ENCODE data around the gene COMP.

The COMP gene

GRCh38 chr19:18768997-18769891, 21.9 kb downstream of the COMP start:
- DNase-seq, result no peak

- DNase-seq, result no peak
Measured at GRCh38 chr19:18768046-18768771, 22.9 kb downstream of the COMP start.

- no peak for DNase-seq
Measured at GRCh38 chr19:18765224-18765623, 25.9 kb downstream of the COMP start.

GRCh38 chr19:18764591-18765051, 26.5 kb downstream of the COMP start:
- no peak for DNase-seq

- no peak for DNase-seq
Measured at GRCh38 chr19:18763674-18764590, 27.2 kb downstream of the COMP start.

- no peak for DNase-seq
Measured at GRCh38 chr19:18762125-18763023, 28.7 kb downstream of the COMP start.

GRCh38 chr19:18761531-18762110, 29.5 kb downstream of the COMP start:
- no peak for DNase-seq

- no peak for DNase-seq
Measured at GRCh38 chr19:18760440-18761383, 30.4 kb downstream of the COMP start.

- DNase-seq, result no peak
Measured at GRCh38 chr19:18759995-18760426, 31.1 kb downstream of the COMP start.

GRCh38 chr19:18759304-18759994, 31.7 kb downstream of the COMP start:
- no peak for DNase-seq

- DNase-seq, result no peak
Measured at GRCh38 chr19:18756896-18757295, 34.2 kb downstream of the COMP start.

GRCh38 chr19:18754501-18754900, 36.6 kb downstream of the COMP start:
- DNase-seq, result no peak

- no peak for DNase-seq
Measured at GRCh38 chr19:18751571-18751970, 39.5 kb downstream of the COMP start.

GRCh38 chr19:18750295-18750970, 40.7 kb downstream of the COMP start:
- no peak for DNase-seq

GRCh38 chr19:18749362-18750231, 41.5 kb downstream of the COMP start:
- no peak for DNase-seq

- no peak for DNase-seq
Measured at GRCh38 chr19:18746401-18747325, 44.4 kb downstream of the COMP start.

- DNase-seq, result no peak
Measured at GRCh38 chr19:18745931-18746330, 45.2 kb downstream of the COMP start.

Data from CD4-positive, alpha-beta T cell treated with Interleukin-21 for 1 hour (primary cell).